Medulla oblongata (tissue), 1 donor: ENCODE results near the gene LMF2.

Experiments
- DNase-seq: peaks from one replicate; pipeline ENCODE4 v3.0.0-alpha.2; 2015; ENCODE audit errors: extremely low spot score

LMF2 gene

GRCh38 chr22:50465066-50465930 is 42.2 kb downstream of the LMF2 start:
- no peak for DNase-seq

GRCh38 chr22:50464451-50464850 is 43.1 kb downstream of the LMF2 start:
- DNase-seq: no peak

- DNase-seq: no peak
Observed at GRCh38 chr22:50463188-50463900, 44.2 kb downstream of the LMF2 start.

GRCh38 chr22:50461979-50462540 is 45.4 kb downstream of the LMF2 start:
- DNase-seq: no peak

GRCh38 chr22:50461536-50461935 is 46.0 kb downstream of the LMF2 start:
- DNase-seq: no peak

- DNase-seq: no peak
Observed at GRCh38 chr22:50460938-50461337, 46.6 kb downstream of the LMF2 start.

GRCh38 chr22:50459496-50460140 is 47.9 kb downstream of the LMF2 start:
- no peak for DNase-seq

DNA sequence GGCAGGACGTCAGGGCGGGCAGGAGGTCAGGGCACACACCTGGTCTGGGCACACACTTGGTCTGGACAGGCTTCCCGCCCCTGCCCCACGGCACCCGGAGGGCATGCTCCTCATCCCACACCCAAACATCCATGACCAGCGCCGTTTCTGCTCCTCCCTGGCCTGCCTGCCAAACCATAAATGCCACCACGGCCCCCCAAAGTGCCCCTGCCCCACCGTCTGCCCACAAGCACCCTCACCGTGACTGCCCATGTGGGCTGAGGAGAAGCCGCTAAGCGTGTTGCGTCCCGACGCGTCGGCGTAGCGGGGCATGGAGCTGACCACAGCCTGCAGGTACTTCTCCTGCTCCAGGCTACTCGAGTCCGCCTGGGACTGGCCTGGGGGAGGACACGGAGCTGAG is 48.5 kb downstream of the LMF2 start:
- DNase-seq: no peak

DNA sequence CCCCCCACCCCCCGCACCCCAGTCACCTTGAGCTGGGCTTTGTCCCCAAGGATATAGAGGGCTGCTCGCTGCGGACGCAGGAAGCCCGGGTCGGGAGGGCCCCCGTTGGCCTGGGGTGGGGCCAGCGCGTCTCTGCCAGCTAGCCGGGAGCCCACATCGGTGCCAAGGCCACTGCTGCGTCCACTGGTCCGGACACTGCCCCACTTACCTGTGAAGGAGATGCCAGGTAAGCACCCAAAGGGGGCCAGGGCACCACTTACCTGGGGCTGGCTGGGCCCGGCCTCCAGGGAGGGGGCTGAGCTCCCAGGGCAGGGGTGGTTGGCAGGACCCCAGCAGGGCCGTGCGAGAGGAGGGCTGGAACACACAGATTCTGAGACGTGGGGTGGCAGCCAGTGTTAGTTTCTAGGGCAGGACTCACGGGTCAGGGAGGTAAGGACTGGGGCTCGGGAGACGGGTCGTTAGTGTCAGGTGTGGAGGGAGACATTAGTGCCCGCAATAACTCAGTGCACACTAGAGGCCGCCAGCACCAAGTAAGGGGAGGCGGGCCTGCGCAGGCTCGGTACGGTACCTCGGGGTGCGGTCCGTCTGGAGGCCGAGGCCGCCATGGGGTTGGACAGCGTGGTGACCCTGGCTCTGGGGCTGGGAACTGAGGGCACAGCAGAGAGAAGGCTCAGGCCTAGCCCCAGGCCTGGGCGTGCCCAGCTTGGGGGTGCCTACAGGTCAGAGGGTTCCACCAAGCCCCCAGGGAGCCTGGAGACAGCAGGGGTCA is 50.9 kb downstream of the LMF2 start:
- no peak for DNase-seq

DNA sequence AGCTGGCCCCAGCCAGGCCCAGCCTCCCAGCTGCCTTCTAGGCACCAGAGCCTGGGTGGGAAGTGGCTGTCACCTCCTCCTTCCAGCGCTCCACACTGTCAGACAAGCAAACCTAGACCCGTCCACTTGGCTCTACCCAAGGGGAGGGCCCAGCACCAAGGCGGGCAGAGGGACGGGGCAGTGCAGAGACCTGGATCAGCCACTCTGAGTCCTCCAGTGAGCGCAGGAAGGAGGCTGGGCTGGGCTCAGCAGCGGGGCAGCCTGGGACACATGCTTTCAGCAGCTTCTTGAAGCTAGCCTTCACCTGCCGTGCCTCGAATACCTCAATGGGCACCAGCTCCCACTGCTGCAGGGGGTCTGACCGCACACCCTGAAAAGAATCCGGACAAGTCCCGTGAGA is 51.5 kb downstream of the LMF2 start:
- no peak for DNase-seq

- DNase-seq: no peak
Observed at GRCh38 chr22:50455201-50455600, 52.3 kb downstream of the LMF2 start.

GRCh38 chr22:50454556-50455075 is 52.9 kb downstream of the LMF2 start:
- DNase-seq: no peak
